Kidney glomerular epithelial cell (primary cell): ENCODE results near the gene MALAT1.

ENCODE experiments used
- DNase-seq: peaks from one replicate; lab custom pipeline; 2025; lab: John Stamatoyannopoulos, UW

Gene MALAT1

GRCh38 chr11:65540290-65541092 is 41.6 kb downstream of the MALAT1 start:
- DNase-seq: no peak

DNA sequence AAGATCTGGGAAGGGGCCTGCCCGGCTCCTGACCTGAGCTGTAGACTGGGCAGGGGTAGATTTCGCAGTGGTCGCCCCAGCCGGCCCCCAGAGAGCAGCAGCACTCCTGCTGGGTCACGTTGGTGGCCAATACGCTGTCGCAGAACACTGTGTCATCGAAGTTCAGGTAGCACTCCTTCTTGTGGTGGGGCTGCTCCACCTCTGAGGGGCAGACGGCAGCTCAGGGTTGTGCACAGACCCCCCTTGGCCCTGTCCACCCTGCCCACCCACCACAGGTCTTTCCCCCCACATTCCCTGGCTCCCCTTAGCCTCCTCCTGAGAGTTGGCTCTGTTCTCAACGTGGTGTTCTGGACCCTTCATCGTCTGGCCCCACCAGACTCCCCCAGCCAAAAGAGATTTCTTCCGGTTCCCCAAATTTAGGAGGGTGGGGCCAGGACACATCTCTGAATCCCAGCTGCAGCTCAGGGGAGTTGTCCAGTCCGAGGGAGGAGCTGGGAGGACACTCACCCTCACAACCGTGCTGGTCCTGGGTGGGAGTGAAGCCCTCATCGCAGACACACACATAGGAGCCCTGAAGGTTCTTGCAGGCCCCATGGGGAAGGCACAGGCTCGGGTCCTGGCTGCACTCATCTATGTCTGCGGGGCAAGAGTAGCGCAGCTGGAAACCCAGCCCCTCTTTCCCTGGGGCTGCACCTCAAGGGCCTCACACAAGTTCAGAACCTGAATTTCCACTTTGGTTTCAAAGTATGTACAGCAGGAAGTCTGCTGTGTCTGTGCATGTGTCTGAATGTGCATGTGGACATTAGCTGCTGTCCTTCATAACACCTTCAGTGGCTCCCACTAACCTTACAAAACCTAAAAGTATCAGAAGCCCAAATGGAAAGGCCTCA is 42.5 kb downstream of the MALAT1 start:
- DNase-seq: no peak

DNA sequence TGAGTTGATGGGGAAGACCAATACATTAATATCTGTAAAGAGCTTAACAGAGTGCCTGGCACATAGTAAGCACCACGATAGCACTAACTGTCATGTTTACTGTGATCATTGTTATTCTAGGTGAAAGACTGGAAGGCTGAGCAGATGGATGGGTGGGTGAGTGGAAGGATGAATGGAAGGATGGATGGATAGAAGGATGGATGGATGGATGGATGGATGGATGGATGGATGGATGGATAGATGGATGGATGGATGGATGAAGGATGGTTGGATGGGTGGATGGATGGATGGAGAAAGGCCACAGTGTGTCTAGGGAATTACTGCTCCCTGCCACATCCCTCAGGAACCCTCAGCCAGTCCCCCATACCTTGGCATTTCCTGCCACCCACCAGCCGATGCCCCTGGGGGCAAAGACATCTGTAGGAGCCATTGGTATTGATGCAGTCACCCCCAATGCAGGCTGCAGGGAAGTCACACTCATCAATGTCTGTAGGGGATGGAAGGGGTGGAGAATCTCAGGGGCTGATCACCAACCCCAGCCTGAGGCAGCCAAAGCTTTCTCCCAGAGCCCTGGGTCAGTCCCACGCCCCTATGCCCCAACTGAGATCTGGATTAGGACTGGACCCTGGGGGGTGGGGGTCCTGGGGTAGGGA is 44.0 kb downstream of the MALAT1 start:
- DNase-seq: no peak

- no peak for DNase-seq
Observed at GRCh38 chr11:65545853-65546216, 47.0 kb downstream of the MALAT1 start.

- no peak for DNase-seq
Observed at GRCh38 chr11:65546217-65546958, 47.5 kb downstream of the MALAT1 start.

DNA sequence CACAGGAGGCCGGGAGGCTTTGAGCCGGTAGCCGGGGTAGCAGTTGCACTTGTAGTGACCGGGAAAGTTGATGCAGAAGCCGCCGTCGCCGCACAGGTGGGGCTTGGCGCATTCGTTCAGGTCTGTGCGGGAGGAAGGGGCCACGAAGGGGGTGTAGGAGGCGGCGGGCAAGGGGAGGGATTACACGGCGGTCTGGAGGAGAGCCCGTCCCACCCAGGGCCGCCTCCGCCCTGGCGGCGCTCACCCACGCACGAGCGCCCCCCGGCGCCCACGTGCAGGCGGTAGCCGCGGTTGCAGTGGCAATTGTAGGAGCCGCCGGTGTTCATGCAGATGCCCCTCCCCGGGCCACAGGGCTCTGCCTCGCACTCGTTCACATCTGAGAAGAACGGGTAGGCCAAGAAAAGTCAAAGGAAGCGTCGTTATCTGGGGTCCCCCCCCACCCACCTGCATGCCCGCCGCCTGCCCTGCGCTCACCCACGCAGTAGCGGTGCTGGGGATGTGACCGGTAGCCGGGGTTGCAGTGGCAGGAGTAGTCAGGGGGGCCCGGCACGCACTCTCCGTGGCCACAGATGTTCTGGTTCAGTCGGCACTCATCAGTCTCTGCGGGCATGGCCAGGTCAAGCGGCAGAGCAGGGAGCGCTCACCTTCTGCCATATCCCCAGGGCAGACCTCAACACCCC is 48.7 kb downstream of the MALAT1 start:
- DNase-seq: no peak

GRCh38 chr11:65548395-65548794 is 49.5 kb downstream of the MALAT1 start:
- no peak for DNase-seq

DNA sequence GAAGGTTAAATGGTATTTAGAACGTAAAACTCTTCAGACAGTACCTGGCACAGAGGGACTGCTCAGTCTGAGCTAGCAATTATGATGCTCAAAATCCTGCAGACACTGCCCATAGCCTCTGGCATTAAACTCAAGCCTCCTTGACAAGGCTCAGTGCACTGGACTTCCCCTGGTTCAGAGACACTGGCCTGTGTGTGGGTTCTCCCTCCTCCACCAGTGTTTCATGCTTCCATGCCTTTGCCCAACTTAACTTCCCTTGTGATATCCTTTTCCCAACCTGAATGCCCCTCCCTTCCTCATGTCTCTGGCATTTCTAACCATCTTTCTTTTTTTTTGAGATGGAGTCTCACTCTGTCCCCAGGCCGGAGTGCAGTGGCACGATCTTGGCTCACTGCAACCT is 50.3 kb downstream of the MALAT1 start:
- no peak for DNase-seq

DNA sequence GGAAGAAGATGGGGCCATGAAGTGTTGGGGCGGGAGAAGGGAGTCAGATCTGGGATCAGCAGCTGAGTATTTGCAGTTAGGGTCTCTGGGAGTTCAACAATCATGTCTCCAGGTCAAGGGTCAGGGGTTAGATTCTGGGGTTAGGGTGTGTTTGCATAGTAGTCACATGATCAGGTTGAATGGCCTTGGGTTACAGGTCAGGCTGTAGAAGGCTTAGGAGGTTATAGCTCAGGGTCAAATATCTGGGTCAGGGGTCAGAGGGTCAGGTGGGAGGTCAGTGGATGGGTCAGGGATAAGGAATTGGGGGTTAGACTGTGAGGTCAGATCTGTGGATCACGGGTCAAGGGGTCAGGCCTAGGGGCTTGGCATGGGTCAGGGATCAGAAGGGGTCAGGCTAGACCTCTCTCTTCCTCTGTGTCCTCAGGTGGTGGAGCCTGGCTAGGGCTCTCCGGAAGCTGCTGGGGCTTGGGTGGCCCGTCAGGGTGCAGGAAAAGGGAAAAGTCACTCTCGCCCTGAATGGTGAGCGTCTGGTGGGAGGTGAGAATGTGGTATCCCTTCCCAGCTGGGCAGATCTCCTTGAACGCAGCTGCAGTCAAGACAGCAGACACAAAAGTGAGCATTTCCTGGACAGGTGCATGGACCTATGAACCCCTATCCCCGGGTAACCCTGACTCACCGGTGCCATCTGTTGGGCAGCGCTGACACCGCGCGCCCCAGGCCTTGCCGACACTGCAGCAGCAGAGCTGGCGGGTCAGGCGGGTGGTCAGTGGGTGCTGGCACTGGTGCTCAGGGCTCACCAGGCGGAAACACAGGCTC is 52.9 kb downstream of the MALAT1 start:
- DNase-seq: no peak

DNA sequence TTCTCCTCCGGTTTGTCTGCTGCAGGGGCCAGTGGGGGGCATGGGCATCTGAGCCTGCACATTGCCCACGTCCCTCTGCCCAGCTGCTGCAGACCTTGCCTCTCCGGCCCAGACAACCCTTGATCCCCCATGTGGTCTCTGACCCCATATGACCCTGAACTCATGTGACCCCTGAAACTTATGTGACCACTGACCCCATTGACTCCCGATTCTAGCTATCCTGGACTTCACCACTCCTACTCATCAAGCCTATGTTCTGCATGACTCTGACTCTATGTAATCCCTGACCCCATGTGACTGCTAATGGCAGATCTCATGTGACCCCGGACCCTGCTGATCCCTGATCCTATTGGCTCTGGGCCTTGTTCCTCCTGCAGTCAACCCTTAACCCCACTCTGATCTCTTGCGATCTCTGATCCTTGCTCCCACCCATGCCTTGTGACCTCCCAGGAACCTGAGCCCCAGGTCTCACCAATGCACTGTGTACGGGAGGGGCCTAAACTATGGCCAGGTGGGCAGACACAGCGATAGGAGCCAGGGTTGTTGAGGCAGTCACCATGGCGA is 53.6 kb downstream of the MALAT1 start:
- no peak for DNase-seq

GRCh38 chr11:65553301-65554001 is 54.6 kb downstream of the MALAT1 start:
- DNase-seq: no peak

DNA sequence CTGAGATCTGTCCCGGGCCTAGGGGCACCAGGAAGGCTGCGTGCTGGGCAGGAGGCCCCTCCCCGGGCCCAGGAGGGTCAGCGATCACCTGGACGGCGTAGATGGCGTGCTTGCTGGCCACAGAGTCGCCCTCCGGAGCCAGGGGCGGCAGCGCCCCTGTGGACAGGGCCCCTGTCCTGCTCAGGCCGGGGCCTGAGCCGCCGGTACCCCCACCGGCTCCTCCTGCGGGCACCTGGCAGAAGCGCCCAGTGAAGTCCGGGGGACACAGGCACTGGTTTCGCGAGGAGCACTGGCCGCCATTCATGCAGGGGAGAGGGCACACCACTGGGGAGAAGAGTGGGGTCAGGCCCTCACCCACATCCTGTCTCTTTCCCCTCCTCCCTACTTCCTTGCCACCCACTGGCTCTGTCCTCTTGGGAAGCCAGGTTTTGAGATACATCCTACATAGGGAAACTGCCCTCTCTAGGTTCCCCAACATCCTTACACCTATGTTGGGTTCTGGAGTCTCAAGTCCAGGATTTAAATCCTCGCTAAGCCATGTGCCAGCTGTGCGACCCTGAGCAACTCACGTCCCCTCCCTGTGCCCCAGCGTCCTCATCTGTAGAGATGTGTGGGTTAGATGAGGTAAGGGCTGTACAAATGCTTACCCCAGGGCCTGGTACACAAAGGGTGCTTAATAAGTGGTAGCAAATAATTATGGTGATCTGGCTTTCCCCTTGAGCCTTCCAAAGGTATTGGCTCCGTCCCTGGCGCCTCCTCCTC is 55.4 kb downstream of the MALAT1 start:
- DNase-seq: no peak

GRCh38 chr11:65554842-65555430 is 56.1 kb downstream of the MALAT1 start:
- DNase-seq: no peak

DNA sequence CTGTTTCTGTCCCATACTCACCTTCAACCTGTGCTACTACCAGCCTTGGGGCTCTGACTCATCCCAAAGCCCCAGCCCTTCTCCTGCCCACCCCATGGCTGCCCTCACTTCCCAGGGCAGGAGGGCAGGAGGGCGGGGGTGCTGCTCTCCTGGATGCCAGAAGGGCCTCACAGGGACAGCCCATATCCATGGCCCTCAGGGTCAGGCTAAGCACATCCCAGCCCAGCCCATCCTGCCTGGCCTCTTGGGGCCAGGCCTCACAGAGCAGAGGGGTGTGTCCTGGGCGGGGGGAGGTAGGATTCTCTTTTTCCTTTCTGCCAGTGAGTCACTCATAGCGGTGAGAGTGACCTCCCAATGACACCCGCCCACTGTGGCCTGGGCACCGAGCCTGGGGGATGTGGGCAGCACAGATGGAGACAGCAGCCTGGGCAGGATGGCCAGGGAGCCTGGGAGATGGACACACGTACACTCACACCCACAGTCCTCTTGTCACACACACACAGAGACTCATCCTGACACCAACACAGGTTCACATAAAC is 56.9 kb downstream of the MALAT1 start:
- no peak for DNase-seq
